HG02623 (cell line): ENCODE results near the gene PIM1.

ENCODE experiments used
- ATAC-seq: cut with Tn5 transposase; IDR thresholded peaks from one replicate; pipeline ENCODE4 v1.9.1; 2021; ENCODE audit warnings: moderate library complexity; ENCODE audit not compliant: unreplicated experiment

PIM1 gene

GRCh38 chr6:37221585-37222124, 51.7 kb downstream of the PIM1 start:
- ATAC-seq = no peak

GRCh38 chr6:37222125-37222967, 52.4 kb downstream of the PIM1 start:
- peak; percentile 79 for ATAC-seq

- ATAC-seq = no peak
These were observed 53.0 kb downstream of the PIM1 start for GRCh38 chr6:37222992-37223391.
